ENCODE data around the gene EFHD2. TPM values are rescaled to one million over a fixed set of nuclear protein-coding genes. Genes with fewer than 3 reads are reported as not detected.

Gene EFHD2
- total RNA-seq, 1 experiment from 2014 or later = 129 TPM

DNA sequence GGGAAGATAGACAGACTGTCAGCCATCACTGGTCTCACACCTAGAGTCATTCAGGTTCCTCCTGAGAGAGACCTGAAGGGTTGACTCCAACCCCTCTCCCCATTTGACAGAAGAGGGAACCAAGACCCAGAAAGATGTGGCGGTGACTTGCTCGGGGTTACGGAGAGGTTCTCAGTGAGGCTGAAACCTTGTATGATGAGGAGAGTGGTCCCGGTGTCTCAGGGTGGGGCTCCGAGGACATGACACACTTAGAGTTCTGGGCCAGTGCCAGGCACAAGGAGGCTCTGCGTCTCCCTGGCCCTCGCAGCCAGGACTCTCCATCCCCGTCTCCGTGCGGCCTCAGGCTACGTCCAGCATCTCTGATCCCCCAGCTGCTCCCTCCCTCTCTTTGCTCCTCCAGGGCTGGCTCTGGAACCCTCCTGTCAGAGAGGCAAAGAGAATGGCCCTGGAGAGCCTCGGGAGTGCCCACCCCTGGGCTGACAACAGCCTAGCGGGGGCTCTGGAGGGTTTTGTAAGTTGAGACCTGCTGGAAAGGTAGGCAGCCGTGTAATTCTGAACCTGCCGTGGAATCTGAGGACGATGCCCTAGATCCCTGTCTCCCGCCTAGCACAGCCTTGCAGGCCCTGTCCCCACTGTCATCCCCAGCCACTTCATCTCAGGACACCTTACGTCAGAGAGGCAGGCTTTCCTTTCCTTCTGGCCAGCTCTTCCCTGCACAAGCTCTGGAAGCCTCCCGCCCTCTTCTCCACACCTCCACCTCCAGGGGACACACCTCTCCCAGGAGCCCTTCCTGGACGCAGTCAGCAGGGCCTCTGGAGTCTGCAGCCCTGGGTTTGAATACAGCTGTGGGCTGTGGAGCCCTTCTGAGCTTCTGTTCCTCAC, 4.1 kb downstream of the EFHD2 start:
- Histone ChIP-seq H2AFZ (no peak overlapping the region), H3K27ac (0 out of 2 replicates have a peak overlapping the region, but pooled peaks have one; percentile 57), H3K4me3 (no peak overlapping the region), H3K36me3 (ENCODE audit: low read depth) (0 out of 2 replicates have a peak, but pooled peaks cover 6% of the 10 kb centered on the region), H3K27me3 (ENCODE audit: insufficient read depth, low read depth) (no peaks in the 10 kb centered on the region), H3K9me3 (ENCODE audit: insufficient read depth, low read depth) (no peaks in the 10 kb centered on the region), H3K4me2 (peak overlapping the region; percentile 94; the same call in 1 of the 2 replicates), H3K4me1 (replicated peaks; ENCODE audit: insufficient read depth) (peaks cover 50% of the 10 kb centered on the region), H4K20me1 (ENCODE audit: insufficient read depth) (peaks cover 10% of the 10 kb centered on the region), H3F3A (ENCODE audit: insufficient read depth, low read depth) (peaks cover 39% of the 10 kb centered on the region), H3K79me2 (ENCODE audit: low read depth) (peaks cover 75% of the 10 kb centered on the region), H3K9me2 (ENCODE audit: insufficient read depth) (no peaks in the 10 kb centered on the region)
- POLR2A ChIA-PET (ENCODE audit: unreplicated experiment) = no interaction called here
- TF ChIP-seq, protein P1, sequence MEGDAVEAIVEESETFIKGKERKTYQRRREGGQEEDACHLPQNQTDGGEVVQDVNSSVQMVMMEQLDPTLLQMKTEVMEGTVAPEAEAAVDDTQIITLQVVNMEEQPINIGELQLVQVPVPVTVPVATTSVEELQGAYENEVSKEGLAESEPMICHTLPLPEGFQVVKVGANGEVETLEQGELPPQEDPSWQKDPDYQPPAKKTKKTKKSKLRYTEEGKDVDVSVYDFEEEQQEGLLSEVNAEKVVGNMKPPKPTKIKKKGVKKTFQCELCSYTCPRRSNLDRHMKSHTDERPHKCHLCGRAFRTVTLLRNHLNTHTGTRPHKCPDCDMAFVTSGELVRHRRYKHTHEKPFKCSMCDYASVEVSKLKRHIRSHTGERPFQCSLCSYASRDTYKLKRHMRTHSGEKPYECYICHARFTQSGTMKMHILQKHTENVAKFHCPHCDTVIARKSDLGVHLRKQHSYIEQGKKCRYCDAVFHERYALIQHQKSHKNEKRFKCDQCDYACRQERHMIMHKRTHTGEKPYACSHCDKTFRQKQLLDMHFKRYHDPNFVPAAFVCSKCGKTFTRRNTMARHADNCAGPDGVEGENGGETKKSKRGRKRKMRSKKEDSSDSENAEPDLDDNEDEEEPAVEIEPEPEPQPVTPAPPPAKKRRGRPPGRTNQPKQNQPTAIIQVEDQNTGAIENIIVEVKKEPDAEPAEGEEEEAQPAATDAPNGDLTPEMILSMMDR (conservative IDR thresholded peaks at IDR 0.05) = no peak
- no peak for TF ChIP-seq EZH2 (IDR thresholded peaks at IDR 0.05; ENCODE audit: low read depth)
- CTCF ChIA-PET = no interaction called here
- no TSS peak for BruUV-seq (replicated peaks)
- DNase-seq = no peak
- intact Hi-C loops (cut with micrococcal nuclease; ENCODE audit: unreplicated experiment) = no loop called here

DNA sequence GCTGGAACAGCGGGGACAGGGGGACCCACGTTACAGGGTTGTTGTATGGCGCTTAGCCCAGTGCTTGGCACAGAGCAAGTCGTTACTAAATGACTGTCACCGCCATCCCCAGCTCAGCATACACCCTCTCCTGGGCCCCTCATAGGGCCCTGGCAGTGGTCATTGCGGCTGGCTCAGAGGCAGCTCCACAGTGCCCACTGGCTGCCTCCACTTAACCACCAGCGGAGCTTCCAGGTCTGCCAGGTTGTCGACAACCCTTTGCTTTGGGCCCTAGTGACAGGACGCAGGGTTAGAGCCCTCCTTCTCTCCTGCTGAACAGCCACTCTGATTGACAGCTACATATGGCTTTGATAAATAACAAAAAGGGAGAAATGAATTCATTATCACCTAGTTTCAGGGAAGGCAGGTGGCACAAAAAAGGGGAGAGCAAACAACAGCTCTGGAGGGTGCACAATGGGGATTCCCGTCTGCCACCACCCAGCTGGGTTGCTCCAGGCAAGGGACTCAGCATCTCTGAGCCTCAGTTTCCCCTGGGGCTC, 4.8 kb downstream of the EFHD2 start:
- Histone ChIP-seq H3K79me2 (ENCODE audit: low read depth) (peaks cover 82% of the 10 kb centered on the region), H3K36me3 (ENCODE audit: low read depth) (0 out of 2 replicates have a peak, but pooled peaks cover 6% of the 10 kb centered on the region), H2AFZ (no peak overlapping the region), H3K27ac (peak overlapping the region; percentile 87; the same call in 1 of the 2 replicates), H3K9me3 (ENCODE audit: insufficient read depth, low read depth) (no peaks in the 10 kb centered on the region), H3K27me3 (ENCODE audit: insufficient read depth, low read depth) (no peaks in the 10 kb centered on the region), H3K4me3 (no peak overlapping the region), H3F3A (ENCODE audit: insufficient read depth, low read depth) (peaks cover 39% of the 10 kb centered on the region), H4K20me1 (ENCODE audit: insufficient read depth) (peaks cover 10% of the 10 kb centered on the region), H3K9me2 (ENCODE audit: insufficient read depth) (no peaks in the 10 kb centered on the region), H3K4me2 (no peak overlapping the region), H3K4me1 (replicated peaks; ENCODE audit: insufficient read depth) (peaks cover 50% of the 10 kb centered on the region)
- no peak for DNase-seq
- TF ChIP-seq, protein P1 (conservative IDR thresholded peaks at IDR 0.05) = no peak
- no peak for TF ChIP-seq EZH2 (IDR thresholded peaks at IDR 0.05; ENCODE audit: low read depth)
- POLR2A ChIA-PET (ENCODE audit: unreplicated experiment) = no interaction called here
- CTCF ChIA-PET = interaction anchor here (0.7 kb wide), 1 partner anchor 14 kb away, joined by 9 read pairs; no protein-coding TSS in a partner anchor
- intact Hi-C loops (cut with micrococcal nuclease; ENCODE audit: unreplicated experiment) = no loop called here
- BruUV-seq (replicated peaks) = no TSS peak

DNA sequence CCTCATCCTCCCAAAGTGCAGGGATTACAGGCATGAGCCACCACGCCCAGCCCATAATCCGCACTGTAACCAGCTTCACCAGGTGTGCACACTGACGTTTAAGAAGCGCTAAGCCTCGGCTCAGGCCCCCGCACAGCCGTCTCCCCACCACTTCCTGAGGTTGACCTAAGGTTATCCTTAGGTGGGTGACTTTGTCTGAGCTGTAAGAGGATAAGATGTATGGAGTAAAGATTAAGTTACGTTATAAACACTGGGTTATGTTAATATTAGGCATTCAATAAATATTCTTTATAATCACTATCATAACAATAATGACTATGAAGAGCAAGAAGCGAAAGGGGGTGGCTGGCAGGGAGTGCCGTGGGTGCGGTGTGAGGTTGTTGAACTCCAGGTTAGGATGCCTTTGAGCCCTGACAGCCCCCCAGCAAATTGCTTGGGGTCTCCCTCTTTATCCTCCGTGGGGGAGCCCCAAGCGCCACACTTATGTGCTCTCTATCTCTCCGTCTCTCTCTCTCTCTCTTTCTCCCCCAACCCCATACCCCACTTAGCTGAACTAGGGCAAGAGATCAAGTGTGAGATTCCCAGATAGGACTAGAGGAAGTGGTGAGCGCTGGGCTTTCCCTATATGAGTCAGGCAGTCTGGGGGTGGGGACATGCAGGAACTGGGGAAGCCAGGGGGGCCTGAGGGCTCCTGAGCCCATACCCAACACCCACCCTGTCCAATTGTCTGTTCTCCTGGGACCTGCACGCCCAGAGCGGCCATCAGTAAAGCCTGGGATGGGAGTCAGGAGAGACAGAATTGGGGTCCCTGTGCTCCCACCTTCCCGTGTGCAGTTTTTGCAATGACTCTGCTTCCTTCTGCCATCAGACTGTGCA, 7.6 kb downstream of the EFHD2 start:
- Histone ChIP-seq H3K79me2 (ENCODE audit: low read depth) (peaks cover 87% of the 10 kb centered on the region), H3F3A (ENCODE audit: insufficient read depth, low read depth) (peaks cover 29% of the 10 kb centered on the region), H3K4me3 (peak overlapping the region; percentile 39; the same call in 1 of the 2 replicates), H3K4me2 (peak overlapping the region; percentile 77), H3K9me3 (ENCODE audit: insufficient read depth, low read depth) (no peaks in the 10 kb centered on the region), H3K4me1 (replicated peaks; ENCODE audit: insufficient read depth) (peaks cover 45% of the 10 kb centered on the region), H3K36me3 (ENCODE audit: low read depth) (0 out of 2 replicates have a peak, but pooled peaks cover 6% of the 10 kb centered on the region), H3K27ac (peak overlapping the region; percentile 87), H4K20me1 (ENCODE audit: insufficient read depth) (peaks cover 4% of the 10 kb centered on the region; the same call in 1 of the 2 replicates), H3K9me2 (ENCODE audit: insufficient read depth) (no peaks in the 10 kb centered on the region), H2AFZ (no peak overlapping the region), H3K27me3 (ENCODE audit: insufficient read depth, low read depth) (no peaks in the 10 kb centered on the region)
- intact Hi-C loops (cut with micrococcal nuclease; ENCODE audit: unreplicated experiment) = loop anchor here (2.0 to 5.0 kb wide), 3 partner anchors 60 to 265 kb away; partner anchors contain the start of gene TMEM51
- ChIA-PET POLR2A (ENCODE audit: unreplicated experiment) (no interaction called here), CTCF (no interaction called here)
- BruUV-seq (replicated peaks) = no TSS peak
- peak; percentile 75 to 76 for DNase-seq
- no peak for TF ChIP-seq EZH2 (IDR thresholded peaks at IDR 0.05; ENCODE audit: low read depth)
- TF ChIP-seq, protein P1 (conservative IDR thresholded peaks at IDR 0.05) = no peak

All from PC-9 (cell line).